ENCODE measurements around the gene DCTD. TPM values are rescaled to one million over a fixed set of nuclear protein-coding genes. Genes with fewer than 3 reads are reported as not detected.
A peak's percentile ranks its signal among the peaks of the same experiment; 100 is the strongest.

DCTD gene
- total and polyA plus RNA-seq, 8 donors: 3.5 to 90.6 (median 59.9) TPM

DNA sequence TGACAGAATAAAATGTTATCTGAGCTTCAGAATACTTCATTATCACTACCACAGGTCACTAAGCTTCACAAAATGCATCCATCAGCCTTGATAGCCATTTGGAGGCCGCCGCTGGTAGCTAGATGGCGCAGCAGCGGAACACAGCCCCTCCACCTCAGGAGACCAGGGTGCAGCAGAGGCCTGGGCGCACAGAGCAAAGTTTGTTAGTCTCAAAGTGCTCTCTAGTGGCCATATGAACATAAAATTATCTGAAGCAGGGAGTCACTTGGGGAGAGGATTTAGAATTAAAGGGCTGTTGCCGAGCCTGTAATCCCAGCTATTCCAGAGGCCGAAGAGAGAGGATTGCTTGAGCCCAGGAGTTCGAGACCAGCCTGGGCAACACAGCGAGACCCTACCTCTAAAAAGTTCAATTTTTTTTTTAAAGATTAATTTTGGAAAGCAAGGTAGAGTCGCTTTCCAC, 8.1 kb upstream of the DCTD start:
- Histone ChIP-seq H3K27me3 (no peaks in the 10 kb centered on the region), H3K4me3 (no peak overlapping the region), H3K9me3 (no peaks in the 10 kb centered on the region), H3K4me1 (peaks cover 0 to 18% (median 10%) of the 10 kb centered on the region in 4 donors), H3K36me3 (no peaks in the 10 kb centered on the region), H3K27ac (no peak overlapping the region)
- DNase-seq: peak; percentile 83 to 90
- TF ChIP-seq, protein P1, sequence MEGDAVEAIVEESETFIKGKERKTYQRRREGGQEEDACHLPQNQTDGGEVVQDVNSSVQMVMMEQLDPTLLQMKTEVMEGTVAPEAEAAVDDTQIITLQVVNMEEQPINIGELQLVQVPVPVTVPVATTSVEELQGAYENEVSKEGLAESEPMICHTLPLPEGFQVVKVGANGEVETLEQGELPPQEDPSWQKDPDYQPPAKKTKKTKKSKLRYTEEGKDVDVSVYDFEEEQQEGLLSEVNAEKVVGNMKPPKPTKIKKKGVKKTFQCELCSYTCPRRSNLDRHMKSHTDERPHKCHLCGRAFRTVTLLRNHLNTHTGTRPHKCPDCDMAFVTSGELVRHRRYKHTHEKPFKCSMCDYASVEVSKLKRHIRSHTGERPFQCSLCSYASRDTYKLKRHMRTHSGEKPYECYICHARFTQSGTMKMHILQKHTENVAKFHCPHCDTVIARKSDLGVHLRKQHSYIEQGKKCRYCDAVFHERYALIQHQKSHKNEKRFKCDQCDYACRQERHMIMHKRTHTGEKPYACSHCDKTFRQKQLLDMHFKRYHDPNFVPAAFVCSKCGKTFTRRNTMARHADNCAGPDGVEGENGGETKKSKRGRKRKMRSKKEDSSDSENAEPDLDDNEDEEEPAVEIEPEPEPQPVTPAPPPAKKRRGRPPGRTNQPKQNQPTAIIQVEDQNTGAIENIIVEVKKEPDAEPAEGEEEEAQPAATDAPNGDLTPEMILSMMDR (IDR thresholded peaks at IDR 0.05): peak in 5 of 7 experiments; percentile 17 to 75 (median 49)
- TF ChIP-seq POLR2AphosphoS5 (IDR thresholded peaks at IDR 0.05) (no peak), POLR2A (IDR thresholded peaks at IDR 0.05) (no peak), EP300 (IDR thresholded peaks at IDR 0.05) (no peak)
- 47 to 68% (median 49%) methylated on average over 10 of the region's 10 CpGs for WGBS, 5 donors
- intact Hi-C loops (cut with DNase I; ENCODE audit: low total_unique reads): no loop called here

DNA sequence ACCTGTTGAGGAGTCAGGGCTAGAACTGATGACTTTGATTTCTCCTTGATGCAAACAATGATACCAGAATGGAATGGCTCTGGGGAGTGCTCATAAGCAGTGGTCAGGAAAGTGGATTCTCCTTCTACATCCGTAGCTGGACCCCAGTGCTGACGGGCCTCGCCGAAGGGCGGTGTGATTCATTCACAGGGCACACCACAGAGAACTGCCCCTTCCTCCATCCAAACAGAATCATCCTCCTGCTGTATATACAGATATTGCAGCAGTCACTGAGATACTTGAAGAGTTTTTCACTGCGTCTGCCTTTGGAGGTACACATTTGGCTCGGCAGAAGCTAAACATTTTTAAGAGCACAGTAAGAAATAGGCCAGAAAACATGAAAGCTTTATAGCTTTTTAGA, 7.3 kb upstream of the DCTD start:
- Histone ChIP-seq H3K4me3 (no peak overlapping the region), H3K4me1 (peaks cover 0 to 18% (median 10%) of the 10 kb centered on the region in 4 donors), H3K27ac (no peak overlapping the region), H3K27me3 (no peaks in the 10 kb centered on the region), H3K9me3 (no peaks in the 10 kb centered on the region), H3K36me3 (no peaks in the 10 kb centered on the region)
- DNase-seq: no peak
- TF ChIP-seq POLR2A (IDR thresholded peaks at IDR 0.05) (no peak), EP300 (IDR thresholded peaks at IDR 0.05) (no peak), POLR2AphosphoS5 (IDR thresholded peaks at IDR 0.05) (no peak)
- TF ChIP-seq, protein P1 (IDR thresholded peaks at IDR 0.05): no peak
- intact Hi-C loops (cut with DNase I; ENCODE audit: low total_unique reads): no loop called here
- WGBS, 5 donors: 89 to 96% (median 94%) methylated on average over 7 of the region's 7 CpGs

DNA sequence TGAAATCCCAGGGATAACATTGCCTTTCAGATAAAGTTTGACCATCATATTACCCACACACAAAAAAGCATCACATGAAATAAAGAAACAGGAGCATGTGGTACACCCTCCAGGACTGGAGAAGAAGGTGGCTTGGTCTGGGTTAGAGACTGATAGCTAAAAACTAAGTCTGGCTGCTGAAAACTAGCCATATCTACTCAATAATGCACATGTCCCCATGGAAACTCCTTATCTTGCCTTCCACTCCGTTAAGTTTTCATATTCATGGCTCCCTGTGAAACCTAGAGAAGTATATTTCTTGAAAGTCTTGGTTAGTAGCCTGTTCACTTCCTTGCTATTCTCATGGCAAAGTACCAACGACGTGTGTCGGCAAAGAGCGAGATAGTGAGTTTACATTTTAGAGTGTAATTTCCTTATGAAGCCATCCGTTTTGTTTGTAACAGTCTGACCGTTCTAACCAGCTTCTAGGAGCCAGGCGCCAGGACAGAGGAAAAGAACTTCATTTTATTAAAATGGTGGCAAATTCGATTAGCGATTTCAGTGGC, 6.7 kb upstream of the DCTD start:
- H3K36me3 ChIP-seq: no peaks in the 10 kb centered on the region
- H3K4me1 ChIP-seq: peaks cover 0 to 18% (median 14%) of the 10 kb centered on the region in 4 donors
- H3K27me3 ChIP-seq: no peaks in the 10 kb centered on the region
- no peak overlapping the region for H3K4me3 ChIP-seq
- DNase-seq: peak in 1 of 2 donors; percentile 27
- 39 to 60% (median 40%) methylated on average over 10 of the region's 10 CpGs for WGBS, 5 donors
- no peak overlapping the region for H3K27ac ChIP-seq
- H3K9me3 ChIP-seq: no peaks in the 10 kb centered on the region
- intact Hi-C loops (cut with DNase I; ENCODE audit: low total_unique reads): no loop called here
- TF ChIP-seq POLR2AphosphoS5 (IDR thresholded peaks at IDR 0.05): no peak

DNA sequence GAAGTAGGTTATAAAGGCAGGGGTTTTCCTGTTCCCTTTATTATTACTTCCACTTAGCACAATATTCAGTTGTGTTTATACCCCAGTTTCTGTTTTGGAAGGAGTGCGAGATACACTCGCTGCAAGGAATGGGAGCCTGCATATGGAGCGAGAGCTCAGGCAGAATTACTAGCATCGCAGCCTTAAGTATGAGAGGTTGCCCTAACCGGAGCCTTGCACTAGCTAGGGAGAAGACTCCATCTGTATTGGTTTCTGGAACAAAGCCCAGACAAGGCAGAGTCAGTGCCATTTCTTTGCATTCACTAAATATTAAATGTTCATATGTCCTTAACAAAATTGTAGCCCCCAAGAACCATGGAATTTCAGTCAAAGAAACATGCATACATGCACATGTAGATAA, 6.2 kb upstream of the DCTD start:
- 51 to 71% (median 67%) methylated on average over 5 of the region's 5 CpGs for WGBS, 5 donors
- no peaks in the 10 kb centered on the region for H3K27me3 ChIP-seq
- H3K4me1 ChIP-seq: peaks cover 0 to 21% (median 19%) of the 10 kb centered on the region in 4 donors
- no peak overlapping the region for H3K27ac ChIP-seq
- H3K4me3 ChIP-seq: no peak overlapping the region
- no peak for TF ChIP-seq EP300 (IDR thresholded peaks at IDR 0.05)
- TF ChIP-seq POLR2AphosphoS5 (IDR thresholded peaks at IDR 0.05): no peak
- TF ChIP-seq POLR2A (IDR thresholded peaks at IDR 0.05): no peak
- TF ChIP-seq, protein P1 (IDR thresholded peaks at IDR 0.05): no peak
- intact Hi-C loops (cut with DNase I; ENCODE audit: low total_unique reads): no loop called here
- H3K36me3 ChIP-seq: no peaks in the 10 kb centered on the region
- H3K9me3 ChIP-seq: no peaks in the 10 kb centered on the region
- peak in 1 of 2 donors; percentile 29 for DNase-seq

All from stomach (tissue), 9 donors.